SU-DHL-6 (cell line): ENCODE measurements around the gene MMP24.

Source experiments
- H2AFZ ChIP-seq: fragments of 200-600 bp; sonication (generic); 2 replicates; pipeline ENCODE4 v1.6.1; 2014; ENCODE audit warnings: low read depth, mild to moderate bottlenecking, moderate library complexity, mixed read lengths, antibody characterized with exemption, low read length; ENCODE audit not compliant: severe bottlenecking
- H3F3A ChIP-seq: fragments of 200-600 bp; shearing (Covaris generic); 2 replicates; pipeline ENCODE4 v1.6.0; 2016; ENCODE audit warnings: antibody characterized with exemption, mild to moderate bottlenecking; ENCODE audit not compliant: insufficient read depth
- H3K27ac ChIP-seq: fragments of 200-600 bp; sonication (generic); 2 replicates; pipeline ENCODE4 v1.5.1; 2016; ENCODE audit warnings: low read depth, mild to moderate bottlenecking, low read length, moderate library complexity, mixed read lengths
- H3K27me3 ChIP-seq: fragments of 200-600 bp; sonication (generic), shearing (Covaris generic); 2 replicates; pipeline ENCODE4 v1.6.0; 2014; ENCODE audit warnings: mild to moderate bottlenecking, low read length
- H3K36me3 ChIP-seq: fragments of 200-600 bp; sonication (generic); 2 replicates; pipeline ENCODE4 v1.6.1; 2014; ENCODE audit warnings: mild to moderate bottlenecking, low read length, mixed read lengths
- H3K4me2 ChIP-seq: fragments of 300-600, 200-600 bp; shearing (Covaris generic), sonication (generic); 2 replicates; pipeline ENCODE4 v1.6.0; 2014; ENCODE audit warnings: low read length, low read depth, mild to moderate bottlenecking; ENCODE audit not compliant: poor library complexity, severe bottlenecking
- H3K4me3 ChIP-seq: fragments of 200-600 bp; sonication (generic); 2 replicates; pipeline ENCODE4 v1.5.1; 2014; ENCODE audit warnings: antibody characterized with exemption, low read length, mild to moderate bottlenecking, mixed read lengths; ENCODE audit not compliant: insufficient read depth, poor library complexity, severe bottlenecking
- H3K79me2 ChIP-seq: fragments of 200-600 bp; sonication (generic); 2 replicates; pipeline ENCODE4 v1.6.1; 2014; ENCODE audit warnings: mild to moderate bottlenecking, low read length, moderate library complexity; ENCODE audit not compliant: insufficient read depth
- H3K9ac ChIP-seq: fragments of 200-600 bp; sonication (generic); 2 replicates; pipeline ENCODE4 v1.7.0; 2014; ENCODE audit warnings: mild to moderate bottlenecking, low read length
- H3K9me2 ChIP-seq: fragments of 200-600 bp; sonication (generic); replicated peaks from 2 replicates; pipeline ENCODE4 v1.6.1; 2014; ENCODE audit warnings: low read length; ENCODE audit not compliant: insufficient read depth
- H3K9me3 ChIP-seq: fragments of 200-600 bp; sonication (generic); 2 replicates; pipeline ENCODE4 v1.6.1; 2014; ENCODE audit warnings: low read length, mixed read lengths; ENCODE audit not compliant: insufficient read depth
- H4K20me1 ChIP-seq: fragments of 200-600 bp; sonication (generic); 2 replicates; pipeline ENCODE4 v1.6.1; 2014; ENCODE audit warnings: low read depth, mild to moderate bottlenecking, antibody characterized with exemption, low read length, moderate library complexity, mixed read lengths
- CTCF ChIP-seq: fragments of 200-600 bp; sonication (generic); IDR thresholded peaks from one replicate; pipeline ENCODE4 v1.5.1; 2017; ENCODE audit warnings: antibody characterized with exemption, mild to moderate bottlenecking, low read length, moderate library complexity; ENCODE audit not compliant: insufficient read depth, poor library complexity, severe bottlenecking
- EZH2phosphoT487 ChIP-seq: fragments of 200-600 bp; sonication (generic), shearing (Covaris generic); conservative IDR thresholded peaks from 2 replicates; pipeline ENCODE4 v1.6.1; 2018; ENCODE audit warnings: mild to moderate bottlenecking, antibody characterized with exemption, low read length, moderate library complexity, mixed read lengths

Gene MMP24

GRCh38 chr20:35286077-35286898 lies 59.8 kb downstream of the MMP24 start:
- no peak overlapping the region for H3K27ac ChIP-seq
- TF ChIP-seq CTCF = no peak
- peaks cover 25% of the 10 kb centered on the region for H3K79me2 ChIP-seq
- H3K4me3 ChIP-seq = no peak overlapping the region
- H3K36me3 ChIP-seq = 0 out of 2 replicates have a peak, but pooled peaks cover 2% of the 10 kb centered on the region
- H3K9me2 ChIP-seq = no peaks in the 10 kb centered on the region
- no peaks in the 10 kb centered on the region; the same call in 1 of the 2 replicates for H3F3A ChIP-seq
- H3K4me2 ChIP-seq = no peak overlapping the region
- no peak overlapping the region for H2AFZ ChIP-seq
- H3K9me3 ChIP-seq = no peaks in the 10 kb centered on the region
- H3K27me3 ChIP-seq = no peaks in the 10 kb centered on the region
- no peak overlapping the region for H3K9ac ChIP-seq
- H4K20me1 ChIP-seq = no peaks in the 10 kb centered on the region

- no peaks in the 10 kb centered on the region for H3K9me3 ChIP-seq
- no peak overlapping the region for H3K4me2 ChIP-seq
- H3K4me3 ChIP-seq = no peak overlapping the region
- H3F3A ChIP-seq = no peaks in the 10 kb centered on the region; the same call in 1 of the 2 replicates
- TF ChIP-seq EZH2phosphoT487 (no peak), CTCF (no peak)
- no peak overlapping the region for H3K27ac ChIP-seq
- peaks cover 25% of the 10 kb centered on the region for H3K79me2 ChIP-seq
- H2AFZ ChIP-seq = no peak overlapping the region
- H3K36me3 ChIP-seq = 0 out of 2 replicates have a peak, but pooled peaks cover 2% of the 10 kb centered on the region
- H3K27me3 ChIP-seq = no peaks in the 10 kb centered on the region
- no peaks in the 10 kb centered on the region for H4K20me1 ChIP-seq
- H3K9me2 ChIP-seq = no peaks in the 10 kb centered on the region
- no peak overlapping the region for H3K9ac ChIP-seq
Observed at GRCh38 chr20:35286899-35287508, 60.5 kb downstream of the MMP24 start.

GRCh38 chr20:35287509-35288324 lies 61.2 kb downstream of the MMP24 start:
- no peak for TF ChIP-seq EZH2phosphoT487
- no peak for TF ChIP-seq CTCF
- no peak overlapping the region for H3K4me2 ChIP-seq
- H3K9ac ChIP-seq = no peak overlapping the region

More at GRCh38 chr20:35287509-35288324, 61.2 kb downstream of the MMP24 start:
- Histone ChIP-seq H2AFZ (no peak overlapping the region), H3K9me3 (no peaks in the 10 kb centered on the region), H3K36me3 (no peaks in the 10 kb centered on the region), H4K20me1 (no peaks in the 10 kb centered on the region), H3K9me2 (no peaks in the 10 kb centered on the region), H3K27me3 (no peaks in the 10 kb centered on the region), H3K4me3 (no peak overlapping the region), H3K79me2 (peaks cover 18% of the 10 kb centered on the region), H3K27ac (no peak overlapping the region), H3F3A (no peaks in the 10 kb centered on the region; the same call in 1 of the 2 replicates)
